Measurements from ENCODE around the gene USP10. TPM values are rescaled to one million over a fixed set of nuclear protein-coding genes. Genes with fewer than 3 reads are reported as not detected.

The USP10 gene
- total RNA-seq, 5 donors from 2014 or later (not counting 1 experiment from before 2014, with no cell fraction given): 80.4 to 122 (median 104) TPM

DNA sequence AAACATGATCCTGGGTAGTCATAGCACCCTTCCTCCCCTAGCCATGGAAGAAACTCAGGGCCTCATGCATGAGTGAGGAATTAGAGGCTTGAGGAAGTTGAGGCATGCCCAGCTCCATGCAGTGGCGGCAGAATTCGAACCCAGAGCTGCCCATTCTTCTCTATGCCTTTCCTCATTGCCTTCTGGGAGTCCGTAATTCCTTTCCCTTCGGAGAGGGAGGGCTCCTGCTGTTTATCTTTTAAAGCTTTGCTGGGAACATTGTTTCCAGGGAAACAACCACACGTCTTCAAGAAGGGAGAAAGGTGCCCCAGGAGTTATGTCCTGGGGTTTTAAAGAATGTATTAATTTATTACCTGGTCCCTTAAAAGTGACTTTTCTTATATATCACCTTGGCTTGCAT, 128.5 kb downstream of the USP10 start:
- no CpG with 5 or more reads among the region's 5 CpGs for WGBS (ENCODE audit: insufficient coverage)
- Histone ChIP-seq H3K27me3 (replicated peaks in 1 of 2; ENCODE audit: control insufficient read depth in 2 of 2, extremely low read depth in 1 of 2, insufficient read depth in 2 of 2, low read length in 1 of 2) (peaks cover 2 to 58% of the 10 kb centered on the region in 2 experiments), H3K27ac (ENCODE audit: low read length) (no peak overlapping the region), H3K4me1 (ENCODE audit: control insufficient read depth in 1 of 2, extremely low read depth in 1 of 2, insufficient read depth in 2 of 2, low read length in 2 of 2) (no peaks in the 10 kb centered on the region), H3K36me3 (ENCODE audit: control insufficient read depth in 2 of 2, extremely low read depth in 1 of 2, insufficient read depth in 1 of 2, low read length in 1 of 2) (no peaks in the 10 kb centered on the region), H3K4me3 (ENCODE audit: control insufficient read depth in 1 of 2, extremely low read depth in 1 of 2, low read length in 1 of 2) (no peak overlapping the region), H3K9me3 (no peaks in the 10 kb centered on the region)
- no peaks in the 10 kb centered on the region for H3K36me3 Mint-ChIP-seq
- no peak overlapping the region for H3K4me3 Mint-ChIP-seq
- no peak overlapping the region for H3K27ac Mint-ChIP-seq
- ATAC-seq (replicated peaks in 1 of 4): no peak
- DNase-seq: no peak
- no peaks in the 10 kb centered on the region for H3K9me3 Mint-ChIP-seq
- POLR2A ChIA-PET: no interaction called here
- CTCF ChIA-PET: no interaction called here
- H3K4me1 Mint-ChIP-seq: no peaks in the 10 kb centered on the region
- peaks cover 10 to 31% of the 10 kb centered on the region in 2 donors for H3K27me3 Mint-ChIP-seq

Other genes starting within 250 kb of the USP10 start
- gene MEAK7, start 195.3 kb upstream of the USP10 start, total RNA-seq: 10 to 100 TPM in 3 of 5 donors, 1 to 10 TPM in 2; 6.2 to 12.3 (median 10.2) TPM
- 100 to 1,000 TPM; 205 to 265 (median 221) TPM for gene COTL1, start 81.9 kb upstream of the USP10 start, total RNA-seq
- gene KLHL36, start 51.5 kb upstream of the USP10 start, total RNA-seq: 100 to 1,000 TPM in 3 of 5 donors, 10 to 100 TPM in 2; 96.1 to 135 (median 127) TPM
- gene CRISPLD2, start 120.0 kb downstream of the USP10 start, total RNA-seq: 1 to 10 TPM in 4 of 5 donors, under 1 TPM in 1; 0.76 to 2.8 (median 1.8) TPM